Measurements from ENCODE around the gene EHD4.

The EHD4 gene

DNA sequence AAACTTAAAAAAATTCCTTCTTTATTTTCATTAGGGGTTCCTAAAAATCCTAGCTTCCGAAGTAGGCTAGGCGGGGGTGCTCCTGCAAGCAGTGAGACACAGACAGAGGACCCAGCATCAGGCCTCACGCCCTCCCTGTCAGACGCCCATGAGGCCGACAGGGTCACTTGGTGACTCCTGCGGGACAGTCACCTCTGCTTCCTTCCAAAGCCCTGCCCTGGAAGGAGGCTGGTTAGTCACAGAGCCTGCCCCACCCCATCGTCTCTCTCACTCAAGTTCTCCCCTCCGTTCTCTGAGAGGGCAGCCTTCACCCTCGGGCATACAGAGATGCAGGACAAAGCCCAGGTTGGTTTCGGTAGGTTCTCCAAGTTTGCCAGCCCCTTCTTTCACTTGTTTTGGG, 38.6 kb downstream of the EHD4 start:
- DNase-seq = no peak

DNA sequence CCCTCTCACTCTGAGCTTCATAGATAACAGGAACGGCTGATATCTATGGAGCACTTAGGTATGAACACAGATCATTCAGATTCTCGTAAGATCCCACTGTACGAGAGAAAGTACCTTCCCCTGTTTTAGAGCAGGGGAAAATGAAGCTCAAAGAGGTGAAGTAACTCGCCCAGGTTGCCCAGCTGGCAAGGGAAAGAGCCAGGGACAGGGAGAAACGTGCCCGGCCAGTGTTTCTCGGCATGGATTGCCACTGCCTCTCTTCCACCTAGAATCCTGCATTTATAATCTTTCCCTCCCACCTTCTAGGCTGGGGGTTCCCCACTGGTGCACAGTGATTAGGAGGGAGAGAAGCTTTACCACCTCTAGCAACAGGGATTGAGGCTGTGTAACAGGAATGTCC, 39.0 kb downstream of the EHD4 start:
- DNase-seq = no peak

DNA sequence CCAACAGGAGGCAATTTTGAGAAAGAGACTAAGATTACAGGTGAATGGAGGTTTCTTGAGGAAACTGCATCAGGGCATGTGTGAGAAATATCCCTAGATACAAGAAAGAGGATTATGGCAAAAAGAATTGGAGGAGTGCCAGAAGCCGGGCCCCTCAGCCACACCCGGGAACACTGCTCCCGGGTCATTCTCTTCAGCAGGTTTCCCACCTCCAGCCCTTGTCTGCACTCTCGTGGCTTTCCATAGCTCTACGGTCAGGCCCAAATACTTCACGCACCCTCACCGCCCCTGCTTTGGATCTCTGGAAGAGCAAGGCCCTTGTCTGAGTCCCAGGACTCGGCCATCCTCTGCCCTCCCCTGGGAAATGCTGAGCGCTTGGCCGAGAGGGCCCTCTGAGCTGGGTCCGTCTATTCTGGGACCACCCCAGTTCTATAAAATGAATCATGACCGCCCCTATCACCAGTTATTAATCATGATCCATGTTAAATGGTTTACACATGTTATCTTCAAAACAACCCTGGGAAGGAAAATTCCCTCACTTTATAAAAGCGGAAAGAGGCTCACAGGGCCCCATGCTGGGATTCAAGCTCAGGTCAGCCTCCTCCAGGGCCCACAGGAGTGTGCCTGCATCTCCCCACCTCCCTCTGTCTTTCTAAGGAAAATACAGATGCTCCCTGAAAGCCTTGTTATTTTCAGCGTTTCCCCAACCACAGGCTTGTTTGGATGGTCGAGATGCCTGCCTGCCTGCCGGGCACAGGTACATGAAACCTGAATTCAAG, 39.7 kb downstream of the EHD4 start:
- no peak for DNase-seq

DNA sequence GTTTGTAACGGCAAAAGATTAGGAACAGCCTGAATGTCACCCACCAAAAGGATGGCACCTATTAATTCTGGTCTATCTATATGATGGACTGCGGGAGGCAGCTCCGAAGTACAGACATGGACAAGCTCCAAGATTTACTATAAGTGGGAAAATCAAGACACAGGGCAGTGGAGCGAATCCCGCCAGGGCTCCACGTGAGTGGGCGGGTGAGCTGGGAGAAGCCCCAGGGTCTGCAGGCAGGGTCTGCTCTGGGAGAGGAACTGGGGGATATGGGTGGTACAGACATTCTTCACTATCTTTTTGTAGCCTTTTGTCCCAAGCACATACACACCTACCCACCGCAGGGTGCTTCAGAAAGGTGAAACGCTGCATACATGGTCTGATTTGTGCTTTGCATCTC, 40.3 kb downstream of the EHD4 start:
- DNase-seq = no peak

DNA sequence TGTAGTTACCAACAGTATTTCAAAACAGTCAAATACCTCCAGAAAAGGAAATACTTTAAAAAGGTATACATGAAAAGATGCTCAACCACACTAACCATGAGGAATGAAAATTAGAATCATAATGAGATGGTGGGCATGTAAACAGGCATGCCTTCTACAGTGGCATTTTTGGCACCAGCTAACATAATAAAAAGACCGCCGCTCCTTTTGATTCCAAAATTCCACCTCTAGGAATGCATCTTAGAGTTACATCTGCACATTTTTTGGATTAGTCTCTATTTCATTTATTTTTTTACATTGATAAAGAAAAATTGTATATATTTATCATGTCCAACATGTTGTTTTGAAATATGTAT, 41.5 kb downstream of the EHD4 start:
- DNase-seq = no peak

DNA sequence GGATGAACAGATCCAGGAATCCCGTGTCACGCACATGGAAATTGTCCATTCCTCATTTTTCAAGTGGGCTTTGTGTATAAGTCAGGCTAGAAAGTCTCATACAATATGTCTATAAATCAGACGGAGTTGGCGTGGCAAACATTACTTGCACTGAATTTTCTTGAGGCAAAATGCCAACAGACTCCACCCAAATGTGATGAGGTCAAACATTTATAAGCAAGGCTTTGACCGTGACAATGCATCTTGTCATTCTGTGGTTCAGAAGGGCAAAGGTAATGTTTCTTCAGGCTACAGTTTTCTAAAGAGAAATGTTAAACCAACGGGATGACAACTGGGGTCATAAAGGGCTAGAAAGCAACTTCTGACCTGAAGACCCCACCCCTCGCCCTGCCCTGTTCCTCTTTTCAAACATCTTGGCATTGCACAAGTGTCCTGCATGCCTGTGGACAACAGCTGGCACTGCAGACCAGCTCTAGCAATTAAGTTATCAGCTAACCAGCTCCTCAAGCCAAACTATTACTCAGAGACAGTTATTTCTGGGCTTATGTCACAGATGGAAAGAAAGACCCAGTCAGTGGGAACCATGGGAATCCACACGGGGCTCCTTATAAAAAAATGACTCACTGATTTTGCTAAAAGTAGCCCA, 42.0 kb downstream of the EHD4 start:
- peak; percentile 44 for DNase-seq

DNA sequence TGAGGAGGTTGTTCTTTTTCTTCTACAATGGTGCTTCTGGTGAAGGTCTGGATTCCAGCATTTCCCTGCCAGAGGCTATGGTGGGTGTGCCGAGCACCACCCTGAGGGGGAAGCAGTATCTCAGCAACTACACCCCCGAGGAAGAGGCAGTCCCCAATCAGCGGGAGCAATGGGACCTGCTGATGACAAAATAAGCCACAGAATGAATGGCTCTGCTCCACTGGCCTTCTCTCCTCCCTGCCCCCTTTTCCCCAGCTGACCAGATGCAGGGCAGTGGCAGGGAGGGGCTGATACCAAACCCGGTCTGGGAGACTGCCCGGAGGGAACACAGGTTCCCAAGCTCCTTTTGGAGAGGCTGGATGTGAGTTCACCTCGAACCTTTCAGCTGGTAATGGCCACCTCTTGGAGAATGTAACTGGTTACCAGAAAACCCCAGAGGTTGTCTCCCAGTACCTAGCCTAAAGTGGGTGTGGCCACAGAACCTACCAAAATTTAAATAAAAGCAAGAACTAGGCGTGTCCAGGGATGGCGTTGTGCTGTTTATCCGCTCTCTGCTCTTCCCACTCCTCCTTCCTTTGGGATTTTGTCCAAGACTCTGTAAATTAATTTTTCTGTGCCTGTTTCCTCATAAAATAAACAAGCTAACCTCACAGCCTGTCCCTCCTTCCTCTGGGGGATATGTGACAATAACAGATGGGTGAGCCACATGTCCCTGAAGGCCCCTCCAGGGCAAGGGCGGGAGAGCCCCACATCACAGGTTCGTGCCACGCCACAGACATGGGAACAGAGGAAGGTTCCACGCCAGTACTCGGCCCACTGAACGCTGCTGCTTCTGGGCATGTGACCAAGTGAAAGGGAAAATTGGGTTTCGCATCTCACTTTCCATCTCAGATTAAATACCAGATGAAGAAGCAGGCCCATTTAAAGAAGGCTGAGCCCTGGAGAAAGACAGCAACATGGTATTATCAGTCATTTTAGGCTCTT, 43.4 kb downstream of the EHD4 start:
- DNase-seq = no peak

DNA sequence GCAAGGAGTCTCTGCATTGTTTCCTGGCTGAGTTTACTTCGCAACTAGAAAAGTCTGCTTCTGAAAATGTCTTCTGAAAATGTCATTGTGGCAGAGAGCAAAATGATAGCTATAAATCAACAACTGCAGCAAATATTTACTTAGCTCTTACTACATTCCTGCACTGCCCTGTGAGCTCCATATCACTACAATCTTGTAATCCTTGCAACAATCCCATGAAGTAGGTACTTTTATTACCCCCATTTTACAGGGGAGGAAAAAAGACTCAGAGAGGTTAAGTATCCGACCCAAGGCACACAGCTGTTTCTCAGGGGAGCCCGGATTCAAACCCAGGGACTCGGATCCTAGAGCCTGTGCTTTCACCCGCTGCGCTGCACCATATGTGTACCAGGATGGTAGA, 44.3 kb downstream of the EHD4 start:
- DNase-seq = no peak

DNA sequence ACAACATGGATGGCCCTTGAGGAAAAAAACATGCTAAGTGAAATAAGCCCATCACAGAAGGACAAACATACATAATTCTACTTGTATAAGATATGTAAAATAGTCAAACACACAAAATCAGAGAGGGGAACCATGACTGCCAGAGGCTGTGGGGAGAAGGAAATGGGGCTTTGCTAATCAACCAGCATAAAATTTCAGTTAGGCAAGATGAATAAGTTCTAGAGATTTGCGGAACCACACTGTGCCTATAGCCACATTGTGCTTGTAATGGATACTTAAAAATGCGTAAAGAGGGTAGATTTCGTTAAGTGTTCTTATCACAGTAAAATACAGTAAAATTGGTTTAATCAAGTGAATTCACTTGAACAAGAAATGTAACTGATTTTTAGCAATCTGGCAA, 44.8 kb downstream of the EHD4 start:
- no peak for DNase-seq

DNA sequence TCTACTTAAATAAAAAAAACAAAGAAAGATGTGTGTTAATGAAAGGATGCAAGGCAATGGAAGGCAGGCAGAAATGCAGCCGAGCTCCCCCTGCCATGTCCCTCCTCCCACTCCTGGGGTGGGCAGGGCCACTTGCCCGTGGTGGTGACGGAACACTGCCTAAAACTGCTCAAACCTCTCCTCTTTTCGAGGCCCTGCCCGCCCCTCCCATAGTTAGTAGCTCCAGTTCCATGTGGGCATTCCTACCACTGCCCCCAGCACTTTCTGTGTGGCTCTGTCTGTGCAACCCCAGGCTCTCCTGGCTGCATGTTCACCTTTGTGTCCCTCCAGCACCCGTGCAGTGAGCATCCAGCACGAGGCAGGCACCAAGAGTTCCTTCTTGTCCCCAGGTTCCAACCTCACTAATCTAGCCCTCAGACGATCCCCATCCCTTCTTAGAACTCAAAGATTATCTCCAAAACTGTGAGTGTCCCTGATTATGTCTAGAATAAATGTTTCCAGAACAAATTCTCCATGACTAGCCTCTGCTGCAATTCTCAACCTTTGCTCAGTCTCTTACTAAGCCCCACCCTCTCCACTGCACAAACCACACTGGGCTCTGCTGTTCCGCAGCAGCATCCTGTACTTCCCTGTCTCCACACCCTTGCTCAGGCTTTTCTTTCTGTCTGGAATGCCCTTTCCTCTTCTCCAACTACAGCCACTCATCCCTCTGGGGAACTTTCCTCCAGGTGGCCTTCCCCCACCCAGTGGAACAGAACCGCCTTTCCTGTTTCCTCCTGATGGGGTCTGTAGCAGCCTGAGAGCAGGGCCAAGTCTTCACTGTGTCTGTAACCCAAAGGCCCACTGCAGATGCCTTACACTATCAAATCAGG, 45.9 kb downstream of the EHD4 start:
- DNase-seq = peak; percentile 27

DNA sequence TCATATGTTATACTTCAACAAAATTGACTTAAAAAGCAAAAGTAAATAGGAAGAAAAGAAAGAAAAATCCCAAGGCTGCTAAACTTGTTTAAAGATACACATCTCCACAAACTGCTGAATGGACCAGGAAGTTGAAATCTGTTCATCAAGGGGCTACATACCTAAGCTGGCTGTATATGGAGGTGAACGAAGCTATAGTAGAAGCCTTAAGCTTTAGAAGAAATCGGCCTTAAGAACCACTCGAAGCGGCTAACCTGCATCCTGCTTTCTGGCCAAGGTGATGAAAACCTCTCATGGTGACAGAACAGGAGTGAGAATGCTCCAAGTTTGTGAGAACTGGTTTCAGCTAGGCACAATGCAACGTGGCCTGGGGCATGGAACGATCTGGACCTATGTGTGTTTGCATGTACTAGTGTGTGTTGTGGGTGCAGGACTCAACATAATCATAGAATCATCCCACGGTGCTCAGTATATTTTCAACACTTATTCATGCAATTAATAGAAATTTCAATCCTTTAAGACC, 47.2 kb downstream of the EHD4 start:
- no peak for DNase-seq

DNA sequence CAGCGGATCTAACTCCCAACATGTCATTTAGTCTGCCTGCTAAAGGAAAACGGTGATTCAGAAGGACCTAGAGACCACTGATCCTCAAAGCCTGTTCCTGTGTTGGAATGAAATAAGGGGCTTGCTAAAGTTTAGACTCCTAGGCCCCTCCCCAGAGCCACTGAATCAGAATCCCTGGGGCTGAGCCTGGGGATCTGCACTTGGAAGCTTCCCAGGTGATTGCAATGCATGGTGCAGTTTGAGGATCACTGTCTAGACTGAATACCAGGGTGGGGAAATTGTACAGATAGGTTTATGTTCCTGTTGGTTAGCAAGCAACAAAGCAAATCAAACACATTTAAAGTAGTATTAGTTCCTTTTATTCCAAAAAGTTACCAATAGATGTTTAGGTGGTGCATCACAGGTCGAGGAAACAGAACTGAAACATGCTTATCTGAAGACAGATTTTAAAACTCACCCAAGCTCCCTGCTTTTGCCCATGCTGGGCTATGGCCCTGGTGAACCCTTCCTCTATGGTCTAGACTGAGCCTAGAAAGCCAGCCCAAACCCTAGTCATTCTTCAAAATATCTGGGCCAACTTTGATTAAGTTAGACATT, 48.9 kb downstream of the EHD4 start:
- no peak for DNase-seq

DNA sequence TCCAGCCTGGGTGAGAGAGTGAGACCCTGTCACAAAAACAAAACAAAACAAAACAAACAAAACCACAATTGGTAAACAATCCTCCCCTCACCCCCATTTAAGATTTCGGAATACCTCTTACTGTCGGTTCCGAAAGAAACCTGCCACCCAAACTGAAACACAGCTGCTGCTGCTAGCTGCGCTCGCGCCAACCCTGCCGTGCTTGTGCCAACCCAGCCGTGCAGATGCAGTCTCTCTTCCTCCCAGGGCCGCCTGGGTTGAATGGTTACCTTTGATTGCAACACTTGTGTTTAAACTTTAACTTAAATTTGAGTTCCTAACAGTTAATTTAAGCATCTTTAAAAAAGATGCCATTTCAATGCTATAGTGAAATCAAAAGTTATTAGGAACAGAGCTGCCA, 50.0 kb downstream of the EHD4 start:
- DNase-seq = no peak

DNA sequence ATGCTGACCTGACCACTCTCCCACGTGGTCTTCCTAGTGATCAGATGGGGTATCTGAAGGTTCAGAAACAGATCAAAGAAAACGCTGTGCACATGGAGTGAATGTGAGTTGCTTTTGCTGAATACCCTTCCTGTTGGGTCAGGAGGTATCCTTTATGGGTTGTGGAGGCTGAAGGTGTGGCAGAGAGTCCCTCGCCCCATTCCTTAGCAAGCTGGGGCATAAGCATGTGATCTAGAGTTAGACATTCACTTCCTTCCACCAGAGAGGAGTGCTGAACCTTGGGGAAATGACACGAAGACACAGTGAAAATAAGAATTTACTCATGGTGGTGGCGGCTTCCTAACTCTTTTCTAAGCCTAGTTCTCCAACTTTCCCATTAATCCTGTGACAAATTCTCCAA, 50.7 kb downstream of the EHD4 start:
- DNase-seq = no peak

DNA sequence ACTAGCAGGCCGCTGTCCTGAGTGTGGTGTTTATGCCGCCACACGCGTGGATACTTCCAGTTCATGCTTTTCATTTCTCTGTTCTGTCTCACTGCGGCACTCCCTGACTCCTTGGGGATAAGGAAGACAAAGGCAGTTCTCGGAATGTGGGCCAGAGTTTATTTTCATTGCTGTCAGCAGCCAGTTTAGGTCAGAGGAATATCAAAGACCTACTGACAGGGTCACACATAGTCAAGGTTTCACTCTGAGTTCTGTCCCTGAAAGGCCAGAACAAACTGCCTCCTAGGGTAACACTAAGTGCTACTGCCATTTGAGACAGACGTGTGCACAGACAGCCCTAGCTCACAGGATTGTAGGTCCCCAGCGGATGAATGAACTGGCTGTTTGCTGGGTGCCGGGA, 51.2 kb downstream of the EHD4 start:
- DNase-seq = no peak

DNA sequence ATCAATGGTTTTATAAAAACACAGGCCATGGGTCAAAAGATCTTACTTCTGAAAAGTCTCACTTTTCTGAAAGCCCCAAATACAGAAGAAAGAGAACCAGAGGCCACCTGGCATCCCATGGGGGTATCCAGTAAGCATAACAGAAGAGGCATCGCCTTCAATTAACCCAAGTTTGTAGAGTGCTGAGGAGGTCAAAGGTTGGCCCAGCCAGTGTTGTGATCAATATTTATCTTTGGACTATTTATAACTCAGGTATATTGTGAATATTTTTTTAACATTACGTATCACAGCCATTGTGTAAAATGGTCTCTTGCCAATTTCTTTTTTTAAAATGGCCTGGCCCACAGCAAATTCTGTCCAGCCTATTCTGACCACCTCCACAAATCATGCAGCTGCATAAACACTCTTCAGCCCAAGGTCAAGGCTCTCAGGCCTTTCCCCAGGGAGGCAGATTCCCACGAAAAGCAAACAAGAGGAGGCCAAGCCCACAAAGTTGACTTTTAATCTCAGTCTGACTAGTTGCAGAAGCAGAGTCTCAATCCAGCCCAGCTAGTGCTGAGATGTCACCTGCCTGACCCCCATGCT, 52.3 kb downstream of the EHD4 start:
- DNase-seq = no peak

DNA sequence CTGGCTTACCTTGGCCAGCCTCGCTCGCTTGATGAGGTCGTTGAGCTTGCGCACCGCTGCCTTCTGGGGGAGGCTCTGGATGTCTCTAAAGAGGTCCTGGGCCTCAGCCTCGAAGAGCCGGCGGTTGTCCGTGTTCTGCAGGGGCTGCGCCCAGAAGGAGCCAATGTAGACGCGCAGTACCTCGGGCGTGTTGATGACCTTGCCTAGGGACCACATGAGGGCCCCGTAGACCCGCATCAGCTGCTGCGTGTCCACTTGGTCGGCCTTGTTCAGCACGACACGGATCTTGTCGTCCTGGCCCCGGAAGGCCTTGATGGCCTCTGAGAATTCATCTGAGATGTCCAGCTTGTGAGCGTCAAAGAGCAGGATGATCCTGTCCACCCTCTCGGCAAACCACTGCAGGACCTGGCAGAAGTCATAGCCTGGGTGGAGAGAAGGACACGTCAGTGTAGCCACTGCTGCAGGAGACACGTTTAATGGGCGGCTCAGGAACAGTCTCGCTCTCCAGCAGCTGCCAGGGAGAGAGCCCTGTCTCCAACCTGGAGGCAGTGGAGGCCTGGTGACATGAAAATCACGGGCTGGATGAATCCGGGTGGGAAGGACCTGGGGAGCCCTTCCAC, 53.0 kb downstream of the EHD4 start:
- DNase-seq = no peak

DNA sequence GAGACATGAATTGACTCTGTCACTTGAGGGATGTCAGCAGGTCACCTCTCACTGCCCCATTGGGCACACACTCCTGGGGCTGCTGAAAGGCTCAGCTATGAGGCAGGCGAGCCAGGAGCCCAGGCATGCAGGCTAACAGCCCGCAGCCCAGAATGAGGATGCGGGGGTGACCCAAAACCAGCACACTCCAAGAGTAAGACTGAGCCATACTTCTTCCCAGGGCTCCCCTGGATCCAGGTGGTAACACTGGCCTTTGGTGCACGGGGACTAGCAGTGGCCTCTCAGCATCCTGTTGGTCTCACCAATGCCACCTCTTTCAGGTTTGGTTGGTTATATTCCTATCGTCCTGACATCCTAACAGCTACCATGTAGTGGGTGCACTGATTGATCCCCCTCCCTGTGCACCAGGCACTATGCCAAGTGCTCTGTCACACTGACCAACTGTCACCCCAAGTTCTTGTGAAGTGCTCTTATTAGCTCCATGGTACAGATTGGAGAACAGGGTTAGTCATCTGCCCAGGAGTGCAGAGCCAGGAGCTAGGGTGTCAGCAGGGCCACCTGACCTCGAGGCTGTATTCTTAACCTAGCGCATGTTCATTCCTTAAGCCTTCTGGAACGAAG, 53.7 kb downstream of the EHD4 start:
- no peak for DNase-seq

DNA sequence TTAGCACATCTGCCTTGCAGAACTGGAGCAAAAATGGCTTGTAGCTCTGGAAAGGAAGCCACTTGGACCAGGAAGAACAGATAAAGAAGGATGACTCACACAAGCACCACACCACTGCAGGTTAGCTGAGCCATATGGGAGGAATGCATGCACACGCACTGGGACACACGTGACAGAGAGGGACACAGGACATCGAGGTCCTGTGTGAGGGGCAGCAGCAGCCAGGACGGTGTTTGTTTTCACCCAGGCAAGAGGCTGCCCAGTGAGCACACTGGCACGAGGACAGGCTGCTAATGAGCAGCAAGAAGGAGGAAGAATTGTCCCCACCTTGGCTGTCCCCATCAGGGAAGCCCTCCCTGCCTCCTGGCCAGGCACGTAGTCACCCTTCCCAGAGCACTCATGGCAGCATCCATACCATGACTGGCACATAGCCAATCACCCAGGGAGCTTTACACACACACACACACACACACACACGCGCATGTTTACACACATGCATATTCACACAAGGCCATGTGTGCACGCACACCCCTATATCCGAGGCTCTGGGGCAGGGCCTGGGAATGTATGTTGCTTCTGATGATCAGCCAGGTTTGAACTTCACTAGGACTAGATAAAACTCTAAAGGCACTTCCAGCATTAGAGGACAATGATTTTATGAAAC, 54.5 kb downstream of the EHD4 start:
- peak; percentile 51 for DNase-seq
